Cardiac septum (tissue), 1 donor: ENCODE data around the gene FNDC11. TPM values are rescaled to one million over a fixed set of nuclear protein-coding genes. Genes with fewer than 3 reads are reported as not detected.

Experiments
- DNase-seq: peaks from one replicate; pipeline ENCODE4 v3.0.0-alpha.2; 2020; ENCODE audit warnings: low spot score
- intact Hi-C: fragments of 100-400 bp; cut with DNase I; formaldehyde crosslinking; loops from one replicate; pipeline ENCODE4 v1.14.0; 2022
- total RNA-seq: library from RNA; stranded (reverse); fragmentation: NEBNext Ultra II Directional; extraction: Animal tissue kit (Norgen Biotek cat#: 25700); gene quantifications from one replicate; pipeline ENCODE4 v1.2.1, GENCODE V29; 2021
- donor health status: DM: no; HTN: no; CAD: no.

The FNDC11 gene
- total RNA-seq, 1 donor from 2014 or later: not detected

- DNase-seq: no peak
- intact Hi-C loops: no loop called here
Measured at GRCh38 chr20:63572788-63573646, 19.1 kb downstream of the FNDC11 start.

GRCh38 chr20:63573647-63574131 lies 19.7 kb downstream of the FNDC11 start:
- intact Hi-C loops: no loop called here
- DNase-seq: no peak

GRCh38 chr20:63574156-63574828 lies 20.3 kb downstream of the FNDC11 start, which contains the start of gene HELZ2:
HELZ2 (minus strand) TSS chr20:63574239; CDS start chr20:63572385, 1,854 bp downstream.
- intact Hi-C loops: no loop called here
- DNase-seq: peak; percentile 94

GRCh38 chr20:63574829-63575743 lies 21.1 kb downstream of the FNDC11 start:
- intact Hi-C loops: no loop called here
- no peak for DNase-seq

GRCh38 chr20:63576311-63576710 lies 22.4 kb downstream of the FNDC11 start:
- intact Hi-C loops: no loop called here
- no peak for DNase-seq

- intact Hi-C loops: no loop called here
- DNase-seq: no peak
Measured at GRCh38 chr20:63577317-63577894, 23.4 kb downstream of the FNDC11 start.

GRCh38 chr20:63578224-63579016 lies 24.5 kb downstream of the FNDC11 start:
- no peak for DNase-seq
- intact Hi-C loops: no loop called here

- no peak for DNase-seq
- intact Hi-C loops: no loop called here
Measured at GRCh38 chr20:63579017-63579694, 25.2 kb downstream of the FNDC11 start.

- no peak for DNase-seq
- intact Hi-C loops: no loop called here
Measured at GRCh38 chr20:63580796-63581461, 27.0 kb downstream of the FNDC11 start.

GRCh38 chr20:63582382-63583063 lies 28.6 kb downstream of the FNDC11 start:
- no peak for DNase-seq
- intact Hi-C loops: no loop called here

- no peak for DNase-seq
- intact Hi-C loops: no loop called here
Measured at GRCh38 chr20:63585616-63586565, 31.9 kb downstream of the FNDC11 start.

GRCh38 chr20:63586797-63587196 lies 32.8 kb downstream of the FNDC11 start:
- intact Hi-C loops: no loop called here
- DNase-seq: no peak

GRCh38 chr20:63587256-63587655 lies 33.3 kb downstream of the FNDC11 start:
- intact Hi-C loops: no loop called here

GRCh38 chr20:63587776-63588591 lies 34.0 kb downstream of the FNDC11 start:
- no peak for DNase-seq
- intact Hi-C loops: no loop called here

More at GRCh38 chr20:63587256-63587655, 33.3 kb downstream of the FNDC11 start:
- DNase-seq: no peak

- DNase-seq: no peak
- intact Hi-C loops: no loop called here
Measured at GRCh38 chr20:63588641-63589041, 34.7 kb downstream of the FNDC11 start.
